GM21360 (cell line): Measurements from ENCODE around the gene TMEM8B.

Experiments
- ATAC-seq: cut with Tn5 transposase; IDR thresholded peaks from one replicate; pipeline ENCODE4 v1.9.1; 2021; ENCODE audit warnings: mild to moderate bottlenecking, moderate library complexity; ENCODE audit not compliant: unreplicated experiment

The TMEM8B gene

DNA sequence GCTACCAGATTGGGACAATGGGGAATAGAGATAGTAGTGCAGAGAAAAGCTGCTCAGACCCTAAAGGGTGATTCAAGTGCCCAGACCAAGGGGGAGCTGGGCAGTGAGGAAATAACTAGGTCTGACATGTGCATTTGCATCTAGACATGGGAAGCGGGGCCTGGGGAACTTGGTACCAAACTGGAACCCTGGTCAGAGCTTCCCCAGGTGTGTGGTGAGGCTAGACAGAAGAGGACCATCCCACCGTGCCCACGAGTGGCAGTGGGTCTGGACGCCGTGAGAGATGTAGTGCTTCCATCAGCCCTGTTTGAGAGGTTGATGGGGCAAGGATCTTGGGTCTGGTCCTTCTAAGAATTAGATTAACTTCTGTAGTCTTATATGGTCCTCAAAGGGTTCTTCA is 7.6 kb downstream of the TMEM8B start:
- ATAC-seq, result no peak

DNA sequence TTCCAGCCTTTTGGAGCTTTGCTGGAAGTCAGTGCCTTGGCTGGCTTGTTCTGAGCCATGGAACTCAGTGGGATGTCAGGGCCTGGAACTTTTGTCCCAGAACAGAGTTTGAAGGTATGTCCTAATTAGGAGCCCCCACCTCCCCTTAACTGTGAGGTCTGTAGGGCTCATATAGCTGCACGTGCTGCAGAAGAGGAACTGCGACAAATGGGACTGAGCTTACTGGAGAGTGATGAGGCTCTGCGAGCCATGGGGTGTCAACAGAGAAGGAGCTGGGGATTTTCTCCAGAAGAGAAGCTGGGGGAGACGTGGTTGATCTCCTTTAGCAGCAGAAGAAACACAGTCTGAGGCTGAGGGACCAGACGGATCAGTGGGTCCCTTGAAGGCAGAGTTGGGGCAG is 10.9 kb downstream of the TMEM8B start:
- ATAC-seq, result no peak

DNA sequence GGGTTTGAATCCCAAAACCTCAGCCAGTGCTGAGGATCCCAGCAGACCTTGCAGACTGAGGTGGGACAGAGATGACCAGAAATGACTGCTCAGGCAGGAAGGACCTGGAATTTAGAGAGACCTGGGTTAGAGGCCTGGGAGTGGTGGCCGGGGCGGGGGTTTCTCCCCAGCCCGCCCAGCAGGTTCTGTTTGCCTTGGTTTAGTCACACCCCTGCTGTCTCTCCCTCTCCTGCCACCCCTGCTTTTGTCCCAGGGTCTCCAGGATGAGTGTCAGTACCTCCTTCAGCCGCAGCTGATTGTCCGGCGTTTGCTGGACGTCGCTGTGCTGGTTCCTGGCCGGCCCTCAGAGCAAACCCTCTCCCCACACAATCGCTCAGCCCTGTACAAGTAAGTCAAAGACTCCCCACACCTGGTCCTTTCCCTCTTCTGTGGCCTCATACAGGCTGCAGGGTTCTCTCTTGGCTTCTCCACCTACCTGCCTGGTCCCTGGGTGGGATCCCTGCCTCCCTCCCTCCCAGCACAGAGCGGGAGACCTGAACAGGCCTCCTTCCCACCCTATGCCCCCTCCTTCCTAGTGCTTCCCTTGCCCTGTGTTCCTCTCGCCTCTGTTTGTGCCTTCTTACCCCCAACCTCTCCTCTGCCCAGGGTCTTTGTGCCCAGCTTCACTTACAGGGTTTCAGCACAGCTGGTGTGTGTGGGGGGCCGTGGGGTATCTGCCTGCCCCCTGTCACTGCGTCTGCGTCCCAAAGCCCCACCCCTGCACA is 12.0 kb downstream of the TMEM8B start:
- ATAC-seq, result no peak

DNA sequence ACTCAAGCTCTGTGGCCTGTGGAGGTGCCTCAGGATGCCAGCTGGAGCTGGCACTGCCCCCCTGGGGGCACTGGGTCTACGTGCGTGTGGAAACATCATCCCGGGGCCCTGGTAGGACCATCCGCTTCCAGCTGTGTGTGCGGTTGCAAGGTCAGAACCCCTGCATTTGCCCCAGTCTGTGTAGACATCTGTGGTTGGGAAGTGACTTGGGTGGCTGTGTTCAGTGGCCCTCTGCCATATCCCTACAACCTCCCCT is 12.5 kb downstream of the TMEM8B start:
- ATAC-seq, result no peak

DNA sequence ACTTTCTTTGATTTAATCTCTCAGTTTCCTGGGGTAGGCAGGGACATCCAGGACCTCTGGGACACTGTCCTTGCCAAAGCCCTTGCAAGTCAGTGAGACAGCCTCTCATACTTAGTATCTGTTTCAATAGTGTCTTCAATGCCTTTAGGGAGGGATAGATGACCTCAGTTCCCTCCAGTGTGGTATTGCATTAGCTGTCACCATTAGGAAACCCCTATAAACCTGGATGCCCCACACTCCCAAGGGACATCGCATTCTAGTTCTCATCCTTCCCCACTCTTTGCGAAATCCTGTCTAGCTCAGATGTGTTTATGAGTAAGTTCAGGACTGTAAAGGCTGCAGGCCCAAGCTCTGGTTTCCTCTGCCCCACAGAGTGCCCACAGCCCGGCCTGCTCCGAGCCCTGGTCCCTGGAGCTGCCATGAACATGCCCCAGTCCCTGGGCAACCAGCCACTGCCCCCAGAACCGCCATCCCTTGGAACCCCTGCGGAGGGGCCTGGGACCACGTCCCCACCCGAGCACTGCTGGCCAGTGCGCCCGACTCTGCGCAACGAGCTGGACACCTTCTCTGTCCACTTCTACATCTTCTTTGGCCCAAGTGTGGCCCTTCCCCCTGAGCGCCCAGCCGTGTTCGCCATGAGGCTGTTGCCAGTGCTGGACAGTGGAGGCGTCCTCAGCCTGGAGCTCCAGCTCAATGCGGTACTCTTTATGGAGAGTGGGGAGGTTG is 13.2 kb downstream of the TMEM8B start:
- ATAC-seq, result no peak

DNA sequence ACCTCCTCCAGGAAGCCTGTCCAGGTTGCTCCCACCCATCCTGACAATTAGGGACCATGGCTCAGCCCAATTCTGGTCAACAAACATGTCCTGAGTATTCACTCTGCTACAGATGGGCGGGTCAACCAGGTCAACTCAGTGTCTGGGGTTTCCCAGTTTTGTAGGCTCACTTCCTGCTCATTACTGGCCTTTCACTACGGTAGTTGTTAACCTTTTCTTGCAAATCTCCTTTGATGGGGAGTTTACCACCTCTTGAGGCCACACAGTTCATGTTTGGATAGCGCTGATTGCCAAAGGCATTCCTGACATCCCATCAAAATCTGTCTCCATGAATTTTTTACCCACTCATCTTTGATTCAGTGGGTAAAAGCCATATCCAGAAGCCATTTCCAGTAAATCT is 13.8 kb downstream of the TMEM8B start:
- no peak for ATAC-seq

DNA sequence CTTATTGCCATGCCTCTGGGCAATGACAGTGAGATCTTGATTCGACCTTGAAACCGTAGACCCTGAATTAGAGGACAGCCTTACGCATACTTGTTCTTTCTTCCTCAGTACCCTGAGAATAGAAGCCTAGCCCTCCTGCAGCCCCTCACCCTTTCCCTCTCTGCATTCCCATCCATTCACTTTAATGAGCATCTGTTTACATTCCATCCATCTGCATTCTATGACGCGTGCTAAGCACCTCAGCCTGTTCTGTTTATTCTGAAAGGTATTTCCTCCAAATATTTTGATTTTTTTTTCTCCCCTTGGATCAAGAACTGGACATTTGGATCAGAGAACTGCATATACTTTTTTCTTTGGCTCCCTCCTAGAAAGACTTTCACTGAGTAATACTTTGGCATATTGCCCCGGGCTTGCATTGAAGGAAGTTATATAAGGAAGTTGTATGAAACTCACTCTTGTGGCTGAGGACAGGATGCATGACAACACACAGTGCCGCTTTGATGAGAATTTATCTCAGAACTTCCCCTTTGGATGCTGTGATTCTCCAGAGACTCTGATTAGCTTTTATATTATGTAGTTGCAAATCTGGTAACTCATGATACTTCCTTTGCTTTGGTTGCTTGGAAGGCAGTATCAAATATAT is 15.7 kb downstream of the TMEM8B start:
- ATAC-seq, result no peak

DNA sequence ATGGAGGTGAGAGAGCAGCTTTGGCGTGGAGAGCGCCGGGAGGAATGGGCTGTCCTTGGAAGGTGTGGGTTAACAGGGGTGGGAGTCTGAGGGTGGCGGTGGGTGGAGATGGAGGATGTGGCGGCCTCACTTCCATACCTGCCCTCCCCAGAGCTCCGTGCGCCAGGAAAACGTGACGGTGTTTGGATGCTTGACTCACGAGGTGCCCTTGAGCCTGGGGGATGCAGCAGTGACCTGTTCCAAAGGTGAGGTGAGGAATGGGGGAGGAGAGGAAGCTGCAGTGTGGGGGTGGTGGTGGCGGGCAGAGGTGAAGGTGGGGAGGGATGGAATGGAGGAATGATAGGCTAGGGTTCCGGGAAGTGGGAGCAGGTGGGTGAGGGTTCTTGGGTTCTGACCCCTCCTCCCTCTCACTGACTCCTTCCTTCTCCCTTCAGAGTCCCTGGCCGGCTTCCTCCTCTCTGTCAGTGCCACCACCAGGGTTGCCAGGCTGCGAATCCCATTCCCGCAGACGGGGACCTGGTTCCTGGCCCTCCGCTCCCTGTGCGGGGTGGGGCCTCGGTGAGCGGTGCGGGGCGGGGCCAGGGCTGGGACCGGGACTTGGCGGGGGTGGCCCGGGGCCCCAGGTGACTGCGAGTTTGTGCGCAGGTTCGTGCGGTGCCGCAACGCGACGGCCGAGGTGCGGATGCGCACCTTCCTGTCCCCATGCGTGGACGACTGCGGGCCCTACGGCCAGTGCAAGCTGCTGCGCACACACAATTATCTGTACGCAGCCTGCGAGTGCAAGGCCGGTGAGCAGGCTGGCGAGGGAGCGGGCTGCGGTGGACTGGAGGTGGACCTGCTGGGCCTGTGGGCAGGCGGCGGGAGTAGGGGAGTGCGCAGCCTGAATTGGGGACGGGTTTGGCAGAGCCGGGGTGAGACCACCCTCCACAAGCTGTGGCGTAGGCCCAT is 17.1 kb downstream of the TMEM8B start:
- no peak for ATAC-seq

DNA sequence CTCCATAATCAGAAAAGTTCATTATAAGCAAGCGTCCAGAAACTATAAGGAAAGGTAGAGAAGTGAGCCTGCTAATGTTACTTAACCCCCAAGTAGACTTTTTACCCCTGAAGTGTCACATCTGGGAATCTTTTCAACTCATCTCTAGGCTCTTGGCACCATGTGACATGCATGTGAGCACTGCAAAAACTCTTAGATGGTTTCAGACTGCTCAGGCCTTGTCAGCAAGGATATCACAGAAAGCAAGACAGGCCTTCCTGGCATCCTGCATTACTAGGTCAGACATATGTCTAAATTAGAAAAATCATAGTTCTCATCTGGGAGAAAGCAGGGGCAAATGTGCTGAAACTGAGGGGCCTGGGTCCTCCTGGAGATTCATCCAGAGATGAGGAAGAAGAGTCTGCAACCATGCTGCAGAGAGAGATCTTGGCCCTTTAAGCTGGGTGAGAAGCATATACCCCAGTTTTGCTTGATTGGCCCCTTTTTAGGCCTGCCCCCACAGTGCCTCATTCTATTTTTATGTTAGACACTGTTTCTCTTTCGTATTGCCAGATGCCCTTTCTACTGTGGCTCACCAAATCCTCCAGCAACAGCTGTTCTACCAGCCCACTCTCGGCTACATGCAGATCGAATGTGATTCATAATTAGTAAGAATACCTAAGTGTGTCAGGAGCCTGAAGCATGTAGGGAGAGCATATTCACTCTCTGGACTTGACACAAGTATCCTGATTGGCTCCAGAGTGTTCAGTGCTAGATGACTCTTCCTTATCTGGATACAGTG is 19.0 kb downstream of the TMEM8B start:
- peak; percentile 71 for ATAC-seq

DNA sequence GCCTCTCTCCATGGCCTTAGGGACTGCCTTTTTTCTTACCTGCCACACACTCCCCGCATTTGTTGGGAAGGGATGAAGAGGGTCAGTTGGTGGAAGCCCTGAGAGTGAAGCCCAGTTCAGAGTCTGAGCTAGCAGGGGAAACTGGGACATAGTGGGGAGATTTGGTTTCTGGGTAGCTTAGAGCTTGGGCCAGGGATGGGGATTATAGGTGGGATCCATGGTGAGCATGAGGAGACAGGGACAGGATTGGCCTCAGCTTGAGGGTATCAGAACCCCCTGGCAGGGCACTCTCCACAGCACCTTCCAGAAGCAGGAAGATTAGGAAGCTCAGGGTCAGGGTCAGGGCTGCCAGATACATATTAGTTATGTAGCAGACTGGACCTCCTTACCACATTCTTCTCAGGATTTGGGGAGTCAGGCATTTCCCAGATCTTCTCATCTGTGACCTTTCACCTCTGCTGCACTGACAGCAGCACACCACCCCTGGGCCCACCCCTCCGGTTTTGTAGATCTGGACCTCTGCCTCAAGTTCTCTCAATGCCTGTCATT is 23.3 kb downstream of the TMEM8B start:
- ATAC-seq, result no peak

DNA sequence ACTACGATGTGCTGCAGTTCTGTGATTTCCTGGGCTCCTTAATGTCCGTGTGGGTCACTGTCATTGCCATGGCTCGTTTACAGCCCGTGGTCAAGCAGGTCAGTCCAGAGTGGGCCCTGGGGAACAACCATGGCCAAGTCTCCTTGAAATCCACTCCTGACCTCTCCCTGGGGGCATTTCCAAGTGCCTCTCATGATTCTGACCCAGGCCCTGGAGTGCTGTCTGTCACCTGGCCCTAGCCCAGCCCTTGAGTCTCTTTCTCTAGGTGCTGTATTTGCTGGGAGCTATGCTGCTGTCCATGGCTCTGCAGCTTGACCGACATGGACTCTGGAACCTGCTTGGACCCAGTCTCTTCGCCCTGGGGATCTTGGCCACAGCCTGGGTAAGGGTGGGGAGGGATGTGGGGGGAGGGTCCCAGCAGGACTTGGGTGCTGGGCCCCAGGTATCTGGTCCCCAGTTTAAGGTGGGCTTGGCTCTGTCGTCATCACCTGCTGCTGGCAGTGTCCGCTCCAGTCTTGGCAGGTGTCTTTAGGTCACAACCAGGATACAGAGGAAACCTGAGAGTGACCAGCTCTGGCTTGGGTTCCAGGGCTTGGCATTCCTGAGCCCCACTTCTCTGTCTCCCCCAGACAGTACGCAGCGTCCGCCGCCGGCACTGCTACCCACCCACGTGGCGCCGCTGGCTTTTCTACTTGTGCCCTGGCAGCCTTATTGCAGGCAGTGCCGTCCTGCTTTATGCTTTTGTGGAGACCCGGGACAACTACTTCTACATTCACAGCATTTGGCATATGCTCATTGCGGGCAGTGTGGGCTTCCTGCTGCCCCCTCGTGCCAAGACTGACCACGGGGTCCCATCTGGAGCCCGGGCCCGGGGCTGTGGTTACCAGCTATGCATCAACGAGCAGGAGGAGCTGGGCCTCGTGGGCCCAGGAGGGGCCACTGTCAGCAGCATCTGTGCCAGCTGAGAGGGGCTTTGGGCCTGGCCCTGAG is 24.1 kb downstream of the TMEM8B start:
- no peak for ATAC-seq

DNA sequence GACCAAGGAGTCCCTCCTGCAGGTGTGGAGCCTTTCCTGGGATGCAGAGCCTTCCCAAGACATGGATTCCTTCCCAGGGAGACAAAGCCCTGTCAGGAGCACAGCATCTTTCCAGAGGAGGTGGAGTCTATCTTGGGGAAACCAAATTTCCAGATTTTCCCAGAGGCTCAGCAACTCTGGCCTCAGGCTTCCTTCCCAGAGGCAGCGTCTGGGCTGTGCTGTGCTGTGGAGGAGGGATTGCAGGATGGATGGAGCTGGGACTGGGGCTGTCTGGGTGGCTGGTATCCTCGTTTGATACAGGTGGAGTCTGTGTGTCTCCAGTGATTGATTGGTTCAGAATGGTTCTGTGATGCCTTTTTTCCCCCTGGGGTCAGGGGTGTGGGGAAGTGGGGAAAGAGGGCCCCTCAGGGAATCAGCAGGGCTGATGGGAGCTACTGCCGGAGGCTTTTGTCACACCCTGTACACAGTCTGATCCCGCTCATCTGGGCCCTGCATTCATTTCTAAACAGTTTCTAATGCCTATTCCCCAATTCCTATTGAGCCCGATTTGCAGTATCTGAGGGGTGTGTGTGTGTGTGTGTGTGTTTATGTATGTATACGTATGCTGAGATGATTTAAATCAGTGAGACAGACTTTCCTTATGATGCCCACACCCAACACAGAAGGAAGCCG is 25.2 kb downstream of the TMEM8B start:
- ATAC-seq, result no peak

DNA sequence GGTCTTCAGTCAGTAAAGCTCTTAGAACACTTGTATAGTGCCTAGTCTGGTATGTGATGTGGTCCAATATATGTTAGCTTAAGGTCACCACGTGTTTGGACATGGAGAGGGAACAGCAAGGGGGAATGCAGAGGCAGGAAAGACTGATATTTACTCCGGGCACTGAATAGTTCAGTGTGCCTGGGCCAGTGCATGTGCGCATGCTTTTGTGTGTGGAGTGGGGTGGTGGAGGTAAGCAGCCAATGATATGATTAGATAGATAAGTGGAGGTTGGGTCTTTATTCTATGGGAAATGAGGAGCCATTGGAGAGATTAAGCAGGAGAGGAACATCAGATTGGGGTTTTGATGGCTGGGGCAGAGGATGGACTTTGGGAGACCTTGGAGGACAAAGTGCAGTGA is 27.2 kb downstream of the TMEM8B start:
- no peak for ATAC-seq

DNA sequence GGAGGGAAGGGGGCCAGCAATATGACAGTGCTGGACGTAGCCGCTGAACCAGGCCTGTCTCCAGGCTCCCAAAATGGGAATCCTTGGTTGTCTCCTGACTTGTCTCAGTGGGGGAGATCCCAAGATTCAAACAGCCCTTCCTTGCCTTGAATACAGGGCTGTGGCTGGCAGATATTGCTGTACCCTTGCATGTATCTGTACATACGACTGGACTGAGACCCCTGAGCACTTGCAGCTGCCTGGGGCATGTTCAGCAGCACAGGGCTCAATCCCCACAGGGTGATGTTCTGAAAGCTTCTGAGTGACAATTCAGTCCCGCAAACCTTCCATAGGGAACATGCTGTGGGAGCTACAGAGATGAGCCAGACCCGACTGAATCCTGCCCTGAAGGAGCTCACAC is 27.9 kb downstream of the TMEM8B start:
- ATAC-seq, result no peak

DNA sequence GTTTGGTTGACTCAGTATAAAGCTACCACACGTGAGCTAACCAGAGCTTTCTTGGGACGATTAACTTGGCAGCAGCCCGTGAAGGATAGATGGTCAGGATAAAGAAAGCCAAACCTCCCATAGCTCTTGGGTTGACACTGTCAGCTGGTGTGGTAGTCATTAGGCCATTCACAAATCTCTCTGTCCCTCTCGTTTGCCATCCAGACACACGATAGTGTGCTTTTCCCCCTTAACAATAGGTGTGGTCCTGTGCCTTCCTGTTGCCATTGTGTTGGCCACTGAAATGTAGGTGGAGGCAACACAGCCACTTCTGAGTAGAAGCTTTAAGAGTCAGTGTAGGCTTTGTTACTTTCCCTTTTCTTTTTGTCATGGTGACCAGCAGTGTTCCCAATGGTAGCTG is 29.4 kb downstream of the TMEM8B start:
- no peak for ATAC-seq

DNA sequence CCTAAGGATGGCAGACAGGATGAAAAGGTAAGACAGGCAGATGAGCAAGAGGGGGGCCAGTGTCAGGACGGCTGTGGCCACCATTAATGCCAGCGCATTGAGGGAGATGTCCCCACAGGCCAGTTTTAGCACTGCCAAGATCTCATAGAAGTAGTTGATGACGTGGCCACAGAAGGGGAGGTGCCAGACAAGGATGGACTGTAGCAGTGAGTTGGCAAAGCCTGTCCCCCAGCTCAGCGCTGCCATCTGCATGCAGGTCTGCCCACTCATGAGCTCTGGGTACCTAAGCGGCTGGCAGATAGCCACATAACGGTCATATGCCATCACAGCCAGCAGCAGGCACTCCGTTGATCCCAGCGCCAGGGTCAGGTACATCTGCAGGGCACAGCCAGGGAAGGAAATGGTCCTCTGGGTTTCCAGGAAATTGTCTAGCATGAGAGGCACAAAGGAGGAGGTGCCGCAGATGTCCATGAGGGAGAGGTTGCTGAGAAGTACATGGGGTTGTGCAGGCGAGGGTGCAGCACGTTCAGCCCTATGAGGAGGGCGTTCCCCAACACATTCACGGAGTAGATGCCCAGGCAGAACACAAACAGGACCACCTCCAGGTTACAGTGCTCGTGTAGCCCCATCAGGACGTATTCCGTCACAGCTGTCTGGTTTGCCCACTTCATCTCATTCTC is 30.4 kb downstream of the TMEM8B start:
- ATAC-seq, result no peak

DNA sequence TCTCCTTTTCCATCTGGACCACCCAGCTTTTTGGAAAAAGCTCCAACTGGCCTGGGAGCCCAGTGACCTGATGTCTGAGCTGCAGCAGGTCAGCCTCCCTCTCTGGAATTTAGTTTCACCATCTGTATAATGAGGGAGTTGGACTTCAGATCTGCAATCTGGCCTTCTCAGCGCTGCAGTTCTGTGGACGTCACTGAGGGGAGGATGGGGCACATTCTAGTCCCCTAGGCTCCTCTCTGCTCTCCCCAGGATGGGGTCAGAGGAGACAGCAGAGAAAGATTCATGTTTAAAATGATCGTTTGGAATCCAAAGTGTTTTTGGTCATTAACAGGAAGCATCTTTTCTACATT is 30.9 kb downstream of the TMEM8B start:
- ATAC-seq, result no peak
